Stimulated activated CD4-positive, alpha-beta T cell treated with anti-CD3 and anti-CD28 coated beads, Interleukin-12 subunit alpha, Interleukin-12 subunit beta, amount 100 ng/mL, for 4 hours (primary cell): ENCODE results near the gene USH1G.
"Not testable (repeated sequence)": the region's sequence is repeated elsewhere in the genome, so short reads cannot be mapped to it uniquely, and the experiment has no call there.

Experiments used
- DNase-seq: peaks from one replicate; pipeline ENCODE4 v3.0.0-alpha.2; 2020

Gene USH1G

GRCh38 chr17:74922694-74923537, at the start of gene USH1G:
TSS of gene USH1G (minus strand) at chr17:74923255. CDS start at chr17:74923073, 182 bp downstream.
- no peak for DNase-seq

GRCh38 chr17:74972107-74972972, 49.3 kb upstream of the USH1G start, which contains the start of gene HID1:
TSS of gene HID1 (minus strand) at chr17:74972759. CDS start at chr17:74972656, 103 bp downstream.
- peak; percentile 84 for DNase-seq

- DNase-seq, result no peak
These were observed 48.7 kb upstream of the USH1G start for GRCh38 chr17:74971842-74972106.

- no peak for DNase-seq
These were observed 48.2 kb upstream of the USH1G start for GRCh38 chr17:74971069-74971841.

GRCh38 chr17:74970395-74970794, 47.3 kb upstream of the USH1G start:
- no peak for DNase-seq

GRCh38 chr17:74969501-74969900, 46.4 kb upstream of the USH1G start:
- not testable (repeated sequence) for DNase-seq

- DNase-seq, result no peak
These were observed 45.3 kb upstream of the USH1G start for GRCh38 chr17:74968361-74968780.

- no peak for DNase-seq
These were observed 42.0 kb upstream of the USH1G start for GRCh38 chr17:74964988-74965622.

GRCh38 chr17:74964246-74964761, 41.2 kb upstream of the USH1G start:
- DNase-seq, result no peak

GRCh38 chr17:74963656-74964055, 40.6 kb upstream of the USH1G start:
- no peak for DNase-seq

GRCh38 chr17:74962622-74963394, 39.8 kb upstream of the USH1G start:
- no peak for DNase-seq

- DNase-seq, result peak; percentile 85
These were observed 38.7 kb upstream of the USH1G start for GRCh38 chr17:74961657-74962350.

- DNase-seq, result peak; percentile 53
These were observed 37.7 kb upstream of the USH1G start for GRCh38 chr17:74960570-74961342.

GRCh38 chr17:74959826-74960515, 36.9 kb upstream of the USH1G start:
- no peak for DNase-seq

GRCh38 chr17:74957935-74958740, 35.1 kb upstream of the USH1G start:
- DNase-seq, result peak; percentile 82

- no peak for DNase-seq
These were observed 33.0 kb upstream of the USH1G start for GRCh38 chr17:74956093-74956492.

GRCh38 chr17:74954665-74955421, 31.8 kb upstream of the USH1G start:
- DNase-seq, result no peak

- no peak for DNase-seq
These were observed 31.1 kb upstream of the USH1G start for GRCh38 chr17:74954115-74954514.
